ENCODE results near the gene ELL2. TPM values are rescaled to one million over a fixed set of nuclear protein-coding genes. Genes with fewer than 3 reads are reported as not detected.
A peak's percentile ranks its signal among the peaks of the same experiment; 100 is the strongest.

Gene ELL2
- total and polyA plus RNA-seq, 2 of the 13 experiments (the other 11 are each of a cell fraction or from before 2014, with no cell fraction given), result 78.9 to 97.1 TPM

DNA sequence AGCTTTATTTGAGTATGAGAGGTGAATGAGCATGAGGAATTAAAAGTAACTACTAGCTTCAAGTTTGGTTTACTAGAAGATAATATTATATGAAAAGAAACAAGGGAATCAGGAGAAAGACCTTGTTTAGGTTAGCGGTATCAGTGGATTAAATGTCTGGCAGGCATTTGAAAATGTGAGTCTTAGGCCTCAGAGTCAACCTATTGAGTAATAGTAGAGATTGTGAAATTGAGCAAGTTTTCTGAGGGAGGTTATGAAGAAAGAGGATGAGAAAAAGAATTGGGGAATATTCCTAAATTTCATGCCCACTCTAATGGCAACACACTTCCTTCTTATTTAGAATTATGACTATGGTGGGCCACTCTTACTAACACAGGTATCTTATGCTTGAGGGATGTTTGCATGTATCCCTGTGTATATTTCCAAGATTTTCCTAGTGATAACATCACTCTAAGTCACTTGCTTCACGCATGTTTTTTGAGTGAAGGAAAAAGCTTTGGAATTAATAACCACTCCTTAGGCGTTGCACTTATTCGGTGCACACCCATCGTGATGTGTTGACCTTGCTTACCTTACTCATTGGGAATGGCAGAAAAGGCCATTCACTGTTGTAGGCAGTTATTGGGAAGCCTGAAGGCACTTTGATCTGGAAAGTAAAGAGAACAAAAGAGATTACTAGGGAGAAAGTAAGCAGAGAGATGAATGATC lies 8.2 kb upstream of the ELL2 start (continued):
- TF ChIP-seq GTF3A (CRISPR knock-in tag; conservative IDR thresholded peaks at IDR 0.05), result no peak
- no peak for TF ChIP-seq ZNF562 (CRISPR knock-in tag; IDR thresholded peaks at IDR 0.05; ENCODE audit: borderline replicate concordance)
- TF ChIP-seq ZNF260 (CRISPR knock-in tag; IDR thresholded peaks at IDR 0.05; ENCODE audit: borderline replicate concordance, low read depth), result no peak
- TF ChIP-seq, protein P1, sequence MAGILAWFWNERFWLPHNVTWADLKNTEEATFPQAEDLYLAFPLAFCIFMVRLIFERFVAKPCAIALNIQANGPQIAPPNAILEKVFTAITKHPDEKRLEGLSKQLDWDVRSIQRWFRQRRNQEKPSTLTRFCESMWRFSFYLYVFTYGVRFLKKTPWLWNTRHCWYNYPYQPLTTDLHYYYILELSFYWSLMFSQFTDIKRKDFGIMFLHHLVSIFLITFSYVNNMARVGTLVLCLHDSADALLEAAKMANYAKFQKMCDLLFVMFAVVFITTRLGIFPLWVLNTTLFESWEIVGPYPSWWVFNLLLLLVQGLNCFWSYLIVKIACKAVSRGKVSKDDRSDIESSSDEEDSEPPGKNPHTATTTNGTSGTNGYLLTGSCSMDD (CRISPR knock-in tag; IDR thresholded peaks at IDR 0.05), result no peak
- peak; percentile 79 for TF ChIP-seq SOX13 (IDR thresholded peaks at IDR 0.05)
- TF ChIP-seq SOX13 (CRISPR knock-in tag; conservative IDR thresholded peaks at IDR 0.05 in 1 of 2, IDR thresholded peaks at IDR 0.05 in 1 of 2), result peak in 1 of 2 experiments; percentile 99; a peak in 2 of 4 replicates
- TF ChIP-seq EP300 (IDR thresholded peaks at IDR 0.05; ENCODE audit: low read depth in 2 of 2, low read length in 2 of 2), result peak in 1 of 2 experiments; percentile 90; a peak in 3 of 4 replicates
- peak; percentile 84 for TF ChIP-seq EP300 (CRISPR knock-in tag; IDR thresholded peaks at IDR 0.05; ENCODE audit: borderline replicate concordance)
- TF ChIP-seq SP2 (CRISPR knock-in tag; IDR thresholded peaks at IDR 0.05), result no peak
- TF ChIP-seq GATA4 (IDR thresholded peaks at IDR 0.05; ENCODE audit: borderline replicate concordance, low read depth), result peak; percentile 49; the same call in 1 of the 2 replicates
- no peak for TF ChIP-seq LCORL (IDR thresholded peaks at IDR 0.05)
- TF ChIP-seq LCORL (CRISPR knock-in tag; IDR thresholded peaks at IDR 0.05), result peak; percentile 34; the same call in 1 of the 2 replicates
- TF ChIP-seq CBX1 (IDR thresholded peaks at IDR 0.05; ENCODE audit: low read depth), result no peak
- TF ChIP-seq MEF2D (CRISPR knock-in tag; IDR thresholded peaks at IDR 0.05), result 0 out of 2 replicates have a peak, but pooled peaks have one; percentile 34
- TF ChIP-seq HNRNPL (IDR thresholded peaks at IDR 0.05; ENCODE audit: low read depth, low read length), result no peak
- TF ChIP-seq SOX5 (CRISPR knock-in tag; IDR thresholded peaks at IDR 0.05; ENCODE audit: borderline replicate concordance), result peak; percentile 97
- no peak for TF ChIP-seq MEIS1 (CRISPR knock-in tag; IDR thresholded peaks at IDR 0.05; ENCODE audit: borderline replicate concordance)
- TF ChIP-seq CBX5 (CRISPR knock-in tag; IDR thresholded peaks at IDR 0.05; ENCODE audit: borderline replicate concordance), result no peak
- TF ChIP-seq, protein P2, sequence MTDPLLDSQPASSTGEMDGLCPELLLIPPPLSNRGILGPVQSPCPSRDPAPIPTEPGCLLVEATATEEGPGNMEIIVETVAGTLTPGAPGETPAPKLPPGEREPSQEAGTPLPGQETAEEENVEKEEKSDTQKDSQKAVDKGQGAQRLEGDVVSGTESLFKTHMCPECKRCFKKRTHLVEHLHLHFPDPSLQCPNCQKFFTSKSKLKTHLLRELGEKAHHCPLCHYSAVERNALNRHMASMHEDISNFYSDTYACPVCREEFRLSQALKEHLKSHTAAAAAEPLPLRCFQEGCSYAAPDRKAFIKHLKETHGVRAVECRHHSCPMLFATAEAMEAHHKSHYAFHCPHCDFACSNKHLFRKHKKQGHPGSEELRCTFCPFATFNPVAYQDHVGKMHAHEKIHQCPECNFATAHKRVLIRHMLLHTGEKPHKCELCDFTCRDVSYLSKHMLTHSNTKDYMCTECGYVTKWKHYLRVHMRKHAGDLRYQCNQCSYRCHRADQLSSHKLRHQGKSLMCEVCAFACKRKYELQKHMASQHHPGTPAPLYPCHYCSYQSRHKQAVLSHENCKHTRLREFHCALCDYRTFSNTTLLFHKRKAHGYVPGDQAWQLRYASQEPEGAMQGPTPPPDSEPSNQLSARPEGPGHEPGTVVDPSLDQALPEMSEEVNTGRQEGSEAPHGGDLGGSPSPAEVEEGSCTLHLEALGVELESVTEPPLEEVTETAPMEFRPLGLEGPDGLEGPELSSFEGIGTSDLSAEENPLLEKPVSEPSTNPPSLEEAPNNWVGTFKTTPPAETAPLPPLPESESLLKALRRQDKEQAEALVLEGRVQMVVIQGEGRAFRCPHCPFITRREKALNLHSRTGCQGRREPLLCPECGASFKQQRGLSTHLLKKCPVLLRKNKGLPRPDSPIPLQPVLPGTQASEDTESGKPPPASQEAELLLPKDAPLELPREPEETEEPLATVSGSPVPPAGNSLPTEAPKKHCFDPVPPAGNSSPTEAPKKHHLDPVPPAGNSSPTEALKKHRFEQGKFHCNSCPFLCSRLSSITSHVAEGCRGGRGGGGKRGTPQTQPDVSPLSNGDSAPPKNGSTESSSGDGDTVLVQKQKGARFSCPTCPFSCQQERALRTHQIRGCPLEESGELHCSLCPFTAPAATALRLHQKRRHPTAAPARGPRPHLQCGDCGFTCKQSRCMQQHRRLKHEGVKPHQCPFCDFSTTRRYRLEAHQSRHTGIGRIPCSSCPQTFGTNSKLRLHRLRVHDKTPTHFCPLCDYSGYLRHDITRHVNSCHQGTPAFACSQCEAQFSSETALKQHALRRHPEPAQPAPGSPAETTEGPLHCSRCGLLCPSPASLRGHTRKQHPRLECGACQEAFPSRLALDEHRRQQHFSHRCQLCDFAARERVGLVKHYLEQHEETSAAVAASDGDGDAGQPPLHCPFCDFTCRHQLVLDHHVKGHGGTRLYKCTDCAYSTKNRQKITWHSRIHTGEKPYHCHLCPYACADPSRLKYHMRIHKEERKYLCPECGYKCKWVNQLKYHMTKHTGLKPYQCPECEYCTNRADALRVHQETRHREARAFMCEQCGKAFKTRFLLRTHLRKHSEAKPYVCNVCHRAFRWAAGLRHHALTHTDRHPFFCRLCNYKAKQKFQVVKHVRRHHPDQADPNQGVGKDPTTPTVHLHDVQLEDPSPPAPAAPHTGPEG (CRISPR knock-in tag; IDR thresholded peaks at IDR 0.05), result no peak
- TF ChIP-seq ZNF772 (CRISPR knock-in tag; IDR thresholded peaks at IDR 0.05), result no peak
- TF ChIP-seq ZNF614 (CRISPR knock-in tag; IDR thresholded peaks at IDR 0.05; ENCODE audit: borderline replicate concordance), result peak; percentile 80; the same call in 1 of the 2 replicates
- TF ChIP-seq KAT7 (CRISPR knock-in tag; IDR thresholded peaks at IDR 0.05; ENCODE audit: borderline replicate concordance), result no peak; the same call in 1 of the 2 replicates
- no peak for TF ChIP-seq SRF (IDR thresholded peaks at IDR 0.05; ENCODE audit: low read depth, low read length)
- TF ChIP-seq, protein P3, sequence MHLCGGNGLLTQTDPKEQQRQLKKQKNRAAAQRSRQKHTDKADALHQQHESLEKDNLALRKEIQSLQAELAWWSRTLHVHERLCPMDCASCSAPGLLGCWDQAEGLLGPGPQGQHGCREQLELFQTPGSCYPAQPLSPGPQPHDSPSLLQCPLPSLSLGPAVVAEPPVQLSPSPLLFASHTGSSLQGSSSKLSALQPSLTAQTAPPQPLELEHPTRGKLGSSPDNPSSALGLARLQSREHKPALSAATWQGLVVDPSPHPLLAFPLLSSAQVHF (CRISPR knock-in tag; IDR thresholded peaks at IDR 0.05), result no peak

All from HepG2 (cell line).